ENCODE measurements around the gene UBE2V1. TPM values are rescaled to one million over a fixed set of nuclear protein-coding genes. Genes with fewer than 3 reads are reported as not detected.
A peak's percentile ranks its signal among the peaks of the same experiment; 100 is the strongest.

The UBE2V1 gene
- total and polyA plus RNA-seq, 2 of the 13 experiments (the other 11 are each of a cell fraction or from before 2014, with no cell fraction given), result 81.3 to 132 TPM

- no peak for TF ChIP-seq POLR2AphosphoS2 (IDR thresholded peaks at IDR 0.05; ENCODE audit: low read depth, low read length)
- no peak; the same call in 1 of the 2 replicates for TF ChIP-seq ZNF709 (CRISPR knock-in tag; IDR thresholded peaks at IDR 0.05)
- TF ChIP-seq ZNF317 (CRISPR knock-in tag; IDR thresholded peaks at IDR 0.05), result no peak; the same call in 1 of the 2 replicates
- peak; percentile 54; the same call in 1 of the 2 replicates for TF ChIP-seq SP5 (CRISPR knock-in tag; IDR thresholded peaks at IDR 0.05; ENCODE audit: borderline replicate concordance, low read depth)
- no peak for TF ChIP-seq ZNF160 (CRISPR knock-in tag; IDR thresholded peaks at IDR 0.05)
- peak; percentile 61; the same call in 1 of the 2 replicates for TF ChIP-seq FOXP4 (CRISPR knock-in tag; IDR thresholded peaks at IDR 0.05)
- no peak for TF ChIP-seq MTF1 (CRISPR knock-in tag; IDR thresholded peaks at IDR 0.05)
- no peak for TF ChIP-seq ZNF713 (CRISPR knock-in tag; IDR thresholded peaks at IDR 0.05)
- no peak for TF ChIP-seq ZNF704 (CRISPR knock-in tag; IDR thresholded peaks at IDR 0.05; ENCODE audit: borderline replicate concordance)
- no peak for TF ChIP-seq ZNF883 (CRISPR knock-in tag; IDR thresholded peaks at IDR 0.05; ENCODE audit: not compliant biosample characterization)
- no peak for TF ChIP-seq U2AF2 (IDR thresholded peaks at IDR 0.05; ENCODE audit: low read depth, low read length)
- TF ChIP-seq SP4 (CRISPR knock-in tag; IDR thresholded peaks at IDR 0.05), result no peak; the same call in 1 of the 2 replicates
- TF ChIP-seq EED (CRISPR knock-in tag; IDR thresholded peaks at IDR 0.05), result no peak
- no peak for TF ChIP-seq LCORL (IDR thresholded peaks at IDR 0.05)
- peak; percentile 75 for TF ChIP-seq LCORL (CRISPR knock-in tag; IDR thresholded peaks at IDR 0.05)
- TF ChIP-seq ZNF33A (CRISPR knock-in tag; IDR thresholded peaks at IDR 0.05; ENCODE audit: borderline replicate concordance), result no peak; the same call in 1 of the 2 replicates
- peak; percentile 77 for TF ChIP-seq ZNF205 (CRISPR knock-in tag; IDR thresholded peaks at IDR 0.05)
- TF ChIP-seq ZBTB46 (CRISPR knock-in tag; IDR thresholded peaks at IDR 0.05; ENCODE audit: borderline replicate concordance), result no peak; the same call in 1 of the 2 replicates
- TF ChIP-seq, protein P1, sequence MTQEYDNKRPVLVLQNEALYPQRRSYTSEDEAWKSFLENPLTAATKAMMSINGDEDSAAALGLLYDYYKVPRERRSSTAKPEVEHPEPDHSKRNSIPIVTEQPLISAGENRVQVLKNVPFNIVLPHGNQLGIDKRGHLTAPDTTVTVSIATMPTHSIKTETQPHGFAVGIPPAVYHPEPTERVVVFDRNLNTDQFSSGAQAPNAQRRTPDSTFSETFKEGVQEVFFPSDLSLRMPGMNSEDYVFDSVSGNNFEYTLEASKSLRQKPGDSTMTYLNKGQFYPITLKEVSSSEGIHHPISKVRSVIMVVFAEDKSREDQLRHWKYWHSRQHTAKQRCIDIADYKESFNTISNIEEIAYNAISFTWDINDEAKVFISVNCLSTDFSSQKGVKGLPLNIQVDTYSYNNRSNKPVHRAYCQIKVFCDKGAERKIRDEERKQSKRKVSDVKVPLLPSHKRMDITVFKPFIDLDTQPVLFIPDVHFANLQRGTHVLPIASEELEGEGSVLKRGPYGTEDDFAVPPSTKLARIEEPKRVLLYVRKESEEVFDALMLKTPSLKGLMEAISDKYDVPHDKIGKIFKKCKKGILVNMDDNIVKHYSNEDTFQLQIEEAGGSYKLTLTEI (CRISPR knock-in tag; conservative IDR thresholded peaks at IDR 0.05), result no peak
- 0 out of 2 replicates have a peak, but pooled peaks have one; percentile 23 for TF ChIP-seq TP53 (CRISPR knock-in tag; conservative IDR thresholded peaks at IDR 0.05)
- TF ChIP-seq MED1 (CRISPR knock-in tag; IDR thresholded peaks at IDR 0.05), result peak; percentile 82
- no peak for TF ChIP-seq SATB2 (CRISPR knock-in tag; IDR thresholded peaks at IDR 0.05)
- peak; percentile 66; the same call in 1 of the 2 replicates for TF ChIP-seq MAF1 (CRISPR knock-in tag; IDR thresholded peaks at IDR 0.05; ENCODE audit: borderline replicate concordance)
- peak; percentile 97 for TF ChIP-seq YEATS2 (CRISPR knock-in tag; IDR thresholded peaks at IDR 0.05; ENCODE audit: borderline replicate concordance)
Measured at GRCh38 chr20:50115591-50116367, 2.8 kb upstream of the UBE2V1 start (continued).
